Breast epithelium (tissue), 3 donors: ENCODE results near the gene MYPOP.

Source experiments
- CTCF ChIP-seq, 3 donors: fragments of 450-650 bp; IDR thresholded peaks; one replicate each; pipeline ENCODE4 v1.5.1; 2016 to 2017; ENCODE audit warnings: antibody characterized with exemption in 3 of 3, mild to moderate bottlenecking in 3 of 3, moderate library complexity in 3 of 3
- POLR2A ChIP-seq: fragments of 450-650 bp; IDR thresholded peaks from one replicate; pipeline ENCODE4 v1.6.1; 2016; ENCODE audit warnings: antibody characterized with exemption, mild to moderate bottlenecking, moderate library complexity
- POLR2AphosphoS5 ChIP-seq, 3 donors: sonication (generic); formaldehyde crosslinking; IDR thresholded peaks; one replicate each; pipeline ENCODE4 v1.6.1; 2017; ENCODE audit warnings: antibody characterized with exemption in 3 of 3

DNA sequence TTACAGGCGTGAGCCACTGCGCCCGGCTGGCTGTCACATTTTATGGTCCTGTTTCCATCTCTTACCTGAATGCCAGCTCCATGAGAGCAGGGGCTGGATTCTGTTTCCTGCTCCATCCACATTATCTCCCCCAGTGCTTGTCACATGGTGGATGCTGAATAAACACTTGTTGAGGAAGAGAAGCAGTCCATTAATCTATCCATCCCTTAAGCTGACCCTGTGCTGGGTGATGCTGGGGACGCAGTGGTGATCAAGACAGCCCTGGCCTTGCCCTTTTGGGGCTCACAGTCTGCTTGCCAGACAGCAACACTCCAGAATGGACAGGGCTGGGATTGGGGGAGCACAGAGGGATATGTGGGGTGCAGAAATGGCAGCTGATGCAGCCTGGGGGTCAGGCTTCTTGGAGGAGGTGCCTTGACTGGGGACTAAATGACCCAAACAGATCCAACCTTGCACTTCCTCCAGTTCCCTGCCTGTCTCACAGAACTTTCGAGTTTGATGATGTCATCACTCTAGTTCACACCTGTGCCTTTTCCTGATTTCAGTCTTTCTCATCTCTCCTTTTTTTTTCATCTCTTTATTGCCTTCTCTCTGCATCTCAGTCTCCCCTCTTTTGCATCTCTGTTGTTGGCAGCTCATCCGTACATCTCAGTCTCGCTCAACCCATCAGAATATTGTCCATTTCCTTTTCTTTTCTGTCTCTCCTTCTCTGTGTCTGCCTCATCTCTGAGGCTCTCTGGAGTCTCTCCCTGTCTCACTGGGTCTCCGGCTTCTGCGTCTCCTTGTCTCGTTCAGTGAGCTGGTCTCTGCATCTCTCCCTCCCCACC, 21.1 kb downstream of the MYPOP start:
- TF ChIP-seq CTCF (IDR thresholded peaks at IDR 0.05) (no peak), POLR2AphosphoS5 (IDR thresholded peaks at IDR 0.05) (no peak), POLR2A (no peak)
